Smooth muscle cell (in vitro differentiated cells): ENCODE measurements around the gene AHDC1. TPM values are rescaled to one million over a fixed set of nuclear protein-coding genes. Genes with fewer than 3 reads are reported as not detected.

Experiments used
- DNase-seq: peaks from one replicate; lab custom pipeline; 2025; ENCODE audit not compliant: unreplicated experiment; lab: John Stamatoyannopoulos, UW
- H2AFZ ChIP-seq: fragments of 200-600 bp; sonication (generic); 2 replicates; pipeline ENCODE4 v1.6.0; 2016; ENCODE audit warnings: antibody characterized with exemption, low read depth, mild to moderate bottlenecking
- H3F3A ChIP-seq: fragments of 200-600 bp; sonication (generic); 2 replicates; pipeline ENCODE4 v1.6.0; 2017; ENCODE audit warnings: antibody characterized with exemption, low read depth
- H3K27ac ChIP-seq: fragments of 200-600 bp; sonication (generic); 2 replicates; pipeline ENCODE4 v1.5.1; 2016; ENCODE audit warnings: low read depth, mild to moderate bottlenecking
- H3K27me3 ChIP-seq: fragments of 200-600 bp; sonication (generic); 2 replicates; pipeline ENCODE4 v1.6.1; 2016; ENCODE audit warnings: low read depth, mild to moderate bottlenecking
- H3K36me3 ChIP-seq: fragments of 200-600 bp; sonication (generic); 2 replicates; pipeline ENCODE4 v1.5.1; 2016; ENCODE audit warnings: low read depth
- H3K4me1 ChIP-seq: fragments of 200-600 bp; sonication (generic); 2 replicates; pipeline ENCODE4 v1.5.1; 2016; ENCODE audit warnings: low read depth
- H3K4me2 ChIP-seq: fragments of 200-600 bp; sonication (generic); 2 replicates; pipeline ENCODE4 v1.6.0; 2016; ENCODE audit warnings: mild to moderate bottlenecking
- H3K4me3 ChIP-seq: fragments of 200-600 bp; sonication (generic); 2 replicates; pipeline ENCODE4 v1.5.1; 2016; ENCODE audit warnings: mild to moderate bottlenecking
- H3K79me2 ChIP-seq: fragments of 200-600 bp; sonication (generic); 2 replicates; pipeline ENCODE4 v1.6.0; 2016; ENCODE audit warnings: low read depth, mild to moderate bottlenecking
- H3K9ac ChIP-seq: fragments of 200-600 bp; sonication (generic); 2 replicates; pipeline ENCODE4 v1.6.0; 2016; ENCODE audit warnings: low read depth
- H3K9me3 ChIP-seq: fragments of 200-600 bp; sonication (generic); replicated peaks from 2 replicates; pipeline ENCODE4 v1.5.1; 2016; ENCODE audit warnings: low read depth
- H4K20me1 ChIP-seq: fragments of 200-600 bp; sonication (generic); 2 replicates; pipeline ENCODE4 v1.6.0; 2016; ENCODE audit warnings: low read depth
- WGBS: methylation state at CpG from one replicate; pipeline ENCODE4 v1.1.7; 2016; ENCODE audit warnings: low lambda C conversion rate; 5-methylcytosine and 5-hydroxymethylcytosine counted together
- polyA plus RNA-seq: library from polyadenylated mRNA; unstranded; fragments of >200 nt; fragmentation: Nextera tagmentation; extraction: Ambion mirVana; gene quantifications from 2 replicates; pipeline ENCODE4 v1.2.1, GENCODE V29; 2016
- total RNA-seq: library from RNA; depleted of rRNA; stranded (reverse); fragments of >200 nt; gene quantifications from 2 replicates; pipeline ENCODE4 v1.2.3, GENCODE V29; 2014
- TF ChIP-seq, protein P1 (sequence below): fragments of 200-600 bp; sonication (generic); IDR thresholded peaks from 2 replicates; pipeline ENCODE4 v1.5.1; 2017; ENCODE audit warnings: borderline replicate concordance, mild to moderate bottlenecking, antibody characterized with exemption; ENCODE audit not compliant: insufficient read depth, poor library complexity, severe bottlenecking

AHDC1 gene
- total and polyA plus RNA-seq, 2 experiments from 2014 or later = 12.2 TPM

DNA sequence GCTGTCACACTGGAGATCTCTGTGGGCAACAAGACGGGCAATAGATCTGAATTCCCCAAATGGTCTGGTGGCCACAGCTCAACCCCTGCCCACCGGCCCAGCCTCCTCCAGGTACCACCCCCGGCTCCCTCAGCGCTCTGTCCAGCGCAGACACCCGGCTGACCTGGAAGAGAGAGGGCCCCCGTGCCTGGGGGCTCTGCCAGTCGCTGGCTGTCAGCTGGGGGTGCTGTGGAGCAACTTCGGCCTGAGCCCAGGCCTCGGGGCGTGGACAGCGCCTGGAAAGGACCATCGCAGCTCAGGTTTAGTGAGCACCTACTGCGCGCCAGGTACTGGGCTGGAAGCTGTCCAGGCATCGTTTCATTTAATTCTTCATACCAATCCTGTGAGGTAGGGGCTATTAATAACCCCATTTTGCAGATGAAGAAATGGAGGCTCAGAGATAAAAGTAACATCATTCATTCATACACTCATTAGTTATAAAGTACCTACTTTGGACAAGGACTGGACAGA is 51.0 kb downstream of the AHDC1 start:
- no peak overlapping the region for H3K4me3 ChIP-seq
- no peak overlapping the region for H3K4me2 ChIP-seq
- H4K20me1 ChIP-seq = peaks cover 44% of the 10 kb centered on the region
- no peak overlapping the region for H2AFZ ChIP-seq
- DNase-seq = no peak
- no peaks in the 10 kb centered on the region for H3K9me3 ChIP-seq
- peaks cover 23% of the 10 kb centered on the region for H3K79me2 ChIP-seq
- peaks cover 19% of the 10 kb centered on the region for H3F3A ChIP-seq
- H3K9ac ChIP-seq = no peak overlapping the region
- H3K4me1 ChIP-seq = peaks cover 17% of the 10 kb centered on the region
- no peak overlapping the region for H3K27ac ChIP-seq
- H3K36me3 ChIP-seq = no peaks in the 10 kb centered on the region
- TF ChIP-seq, protein P1, sequence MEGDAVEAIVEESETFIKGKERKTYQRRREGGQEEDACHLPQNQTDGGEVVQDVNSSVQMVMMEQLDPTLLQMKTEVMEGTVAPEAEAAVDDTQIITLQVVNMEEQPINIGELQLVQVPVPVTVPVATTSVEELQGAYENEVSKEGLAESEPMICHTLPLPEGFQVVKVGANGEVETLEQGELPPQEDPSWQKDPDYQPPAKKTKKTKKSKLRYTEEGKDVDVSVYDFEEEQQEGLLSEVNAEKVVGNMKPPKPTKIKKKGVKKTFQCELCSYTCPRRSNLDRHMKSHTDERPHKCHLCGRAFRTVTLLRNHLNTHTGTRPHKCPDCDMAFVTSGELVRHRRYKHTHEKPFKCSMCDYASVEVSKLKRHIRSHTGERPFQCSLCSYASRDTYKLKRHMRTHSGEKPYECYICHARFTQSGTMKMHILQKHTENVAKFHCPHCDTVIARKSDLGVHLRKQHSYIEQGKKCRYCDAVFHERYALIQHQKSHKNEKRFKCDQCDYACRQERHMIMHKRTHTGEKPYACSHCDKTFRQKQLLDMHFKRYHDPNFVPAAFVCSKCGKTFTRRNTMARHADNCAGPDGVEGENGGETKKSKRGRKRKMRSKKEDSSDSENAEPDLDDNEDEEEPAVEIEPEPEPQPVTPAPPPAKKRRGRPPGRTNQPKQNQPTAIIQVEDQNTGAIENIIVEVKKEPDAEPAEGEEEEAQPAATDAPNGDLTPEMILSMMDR = no peak
- WGBS = 92% methylated on average over 16 of the region's 16 CpGs
- no peaks in the 10 kb centered on the region for H3K27me3 ChIP-seq

DNA sequence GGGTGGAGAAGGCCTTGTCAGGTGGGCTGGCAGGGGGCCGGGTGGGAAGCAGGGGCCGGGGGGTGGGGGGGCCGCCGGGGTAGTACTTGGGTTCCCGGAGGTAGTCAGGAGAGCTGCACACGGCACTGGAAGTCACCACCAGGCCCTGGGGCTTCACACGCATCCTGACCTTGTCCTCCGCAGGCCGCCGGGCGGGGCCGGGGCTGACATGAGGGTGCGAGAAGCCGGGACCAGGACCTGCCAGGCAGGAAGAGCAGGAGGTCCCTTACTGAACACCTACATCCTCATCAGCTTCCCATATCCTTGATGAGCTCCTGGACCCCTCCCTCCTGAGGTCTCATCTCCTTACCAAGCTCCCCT is 52.0 kb downstream of the AHDC1 start:
- Histone ChIP-seq H3F3A (peaks cover 12% of the 10 kb centered on the region), H2AFZ (no peak overlapping the region), H3K4me1 (peaks cover 7% of the 10 kb centered on the region), H3K79me2 (peaks cover 30% of the 10 kb centered on the region), H3K4me3 (no peak overlapping the region), H4K20me1 (peaks cover 39% of the 10 kb centered on the region), H3K4me2 (no peak overlapping the region), H3K36me3 (no peaks in the 10 kb centered on the region), H3K27me3 (no peaks in the 10 kb centered on the region), H3K9me3 (no peaks in the 10 kb centered on the region), H3K9ac (no peak overlapping the region), H3K27ac (no peak overlapping the region)
- DNase-seq = no peak
- TF ChIP-seq, protein P1 = no peak
- 93% methylated on average over 5 of the region's 14 CpGs for WGBS

GRCh38 chr1:27551170-27551952 is 52.6 kb downstream of the AHDC1 start:
- no peak for DNase-seq
- Histone ChIP-seq H3K27me3 (no peaks in the 10 kb centered on the region), H3K4me3 (no peak overlapping the region), H3K9me3 (no peaks in the 10 kb centered on the region), H3K79me2 (peaks cover 33% of the 10 kb centered on the region), H4K20me1 (peaks cover 38% of the 10 kb centered on the region), H3F3A (peaks cover 9% of the 10 kb centered on the region), H2AFZ (no peak overlapping the region), H3K27ac (no peak overlapping the region), H3K36me3 (no peaks in the 10 kb centered on the region), H3K9ac (no peak overlapping the region), H3K4me1 (peaks cover 2% of the 10 kb centered on the region), H3K4me2 (no peak overlapping the region)
- TF ChIP-seq, protein P1 = no peak
- 97% methylated on average over 48 of the region's 48 CpGs for WGBS
